Astrocyte of the cerebellum (primary cell): Measurements from ENCODE around the gene RPL22.
"Not testable (repeated sequence)": the region's sequence is repeated elsewhere in the genome, so short reads cannot be mapped to it uniquely, and the experiment has no call there.

ENCODE experiments used
- DNase-seq: peaks from one replicate; pipeline ENCODE4 v3.0.0-alpha.2; 2011; ENCODE audit warnings: low read depth
- H3K4me3 ChIP-seq: 2 replicates; pipeline ENCODE4 v1.5.1; 2011; ENCODE audit warnings: mild to moderate bottlenecking, low read depth, low read length, moderate library complexity
- in situ Hi-C: cut with HindIII; loops from 2 replicates; pipeline ENCODE4 v1.10.0; 2017; ENCODE audit warnings: low sequenced_read_pairs
- TF ChIP-seq, protein P1 (sequence below): IDR thresholded peaks from 2 replicates; pipeline ENCODE4 v1.5.1; 2012; ENCODE audit warnings: low read length, low read depth, moderate library complexity, mild to moderate bottlenecking; ENCODE audit errors: missing control alignments

RPL22 gene

DNA sequence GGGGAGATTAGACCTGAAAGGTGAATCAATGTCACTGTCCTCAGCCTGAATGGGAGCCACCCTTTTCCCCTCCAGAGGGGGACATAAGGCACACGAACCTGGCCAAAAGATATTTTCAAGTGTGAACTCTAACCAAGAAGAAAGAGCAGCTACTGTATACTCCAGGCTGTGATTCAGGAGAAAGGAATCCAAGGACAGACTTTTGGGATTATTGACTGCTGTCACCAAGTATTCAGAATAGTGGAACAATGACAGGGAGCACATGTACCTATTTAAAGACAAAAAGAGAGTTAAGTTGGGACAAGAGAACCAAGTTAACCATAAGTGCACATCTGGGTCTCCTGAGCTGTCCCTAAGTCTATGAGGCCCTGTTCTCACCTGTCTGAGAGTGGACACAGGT, 34.0 kb upstream of the RPL22 start:
- in situ Hi-C loops: no loop called here
- no peak for DNase-seq
- TF ChIP-seq, protein P1, sequence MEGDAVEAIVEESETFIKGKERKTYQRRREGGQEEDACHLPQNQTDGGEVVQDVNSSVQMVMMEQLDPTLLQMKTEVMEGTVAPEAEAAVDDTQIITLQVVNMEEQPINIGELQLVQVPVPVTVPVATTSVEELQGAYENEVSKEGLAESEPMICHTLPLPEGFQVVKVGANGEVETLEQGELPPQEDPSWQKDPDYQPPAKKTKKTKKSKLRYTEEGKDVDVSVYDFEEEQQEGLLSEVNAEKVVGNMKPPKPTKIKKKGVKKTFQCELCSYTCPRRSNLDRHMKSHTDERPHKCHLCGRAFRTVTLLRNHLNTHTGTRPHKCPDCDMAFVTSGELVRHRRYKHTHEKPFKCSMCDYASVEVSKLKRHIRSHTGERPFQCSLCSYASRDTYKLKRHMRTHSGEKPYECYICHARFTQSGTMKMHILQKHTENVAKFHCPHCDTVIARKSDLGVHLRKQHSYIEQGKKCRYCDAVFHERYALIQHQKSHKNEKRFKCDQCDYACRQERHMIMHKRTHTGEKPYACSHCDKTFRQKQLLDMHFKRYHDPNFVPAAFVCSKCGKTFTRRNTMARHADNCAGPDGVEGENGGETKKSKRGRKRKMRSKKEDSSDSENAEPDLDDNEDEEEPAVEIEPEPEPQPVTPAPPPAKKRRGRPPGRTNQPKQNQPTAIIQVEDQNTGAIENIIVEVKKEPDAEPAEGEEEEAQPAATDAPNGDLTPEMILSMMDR: no peak
- no peak overlapping the region for H3K4me3 ChIP-seq

DNA sequence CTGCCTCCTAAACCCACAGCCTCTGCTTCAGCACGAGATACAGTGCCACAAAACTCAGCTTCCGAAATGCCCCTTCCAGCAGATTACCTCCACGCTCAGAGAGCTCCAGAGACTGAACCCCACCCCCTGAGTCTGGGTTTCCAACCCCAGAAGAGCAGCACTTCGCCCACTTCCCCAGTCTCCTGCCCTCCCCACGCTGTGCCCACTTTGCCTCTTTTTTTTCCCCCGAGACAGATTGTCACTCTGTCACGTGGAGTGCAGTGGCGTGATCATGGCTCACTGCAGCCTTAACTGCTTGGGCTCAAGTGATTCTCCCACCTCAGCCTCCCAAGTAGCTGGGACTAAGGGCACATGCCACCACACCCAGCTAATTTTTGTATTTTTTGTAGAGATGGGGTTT, 26.3 kb upstream of the RPL22 start:
- no peak for DNase-seq
- TF ChIP-seq, protein P1: no peak
- in situ Hi-C loops: no loop called here
- no peak overlapping the region for H3K4me3 ChIP-seq

DNA sequence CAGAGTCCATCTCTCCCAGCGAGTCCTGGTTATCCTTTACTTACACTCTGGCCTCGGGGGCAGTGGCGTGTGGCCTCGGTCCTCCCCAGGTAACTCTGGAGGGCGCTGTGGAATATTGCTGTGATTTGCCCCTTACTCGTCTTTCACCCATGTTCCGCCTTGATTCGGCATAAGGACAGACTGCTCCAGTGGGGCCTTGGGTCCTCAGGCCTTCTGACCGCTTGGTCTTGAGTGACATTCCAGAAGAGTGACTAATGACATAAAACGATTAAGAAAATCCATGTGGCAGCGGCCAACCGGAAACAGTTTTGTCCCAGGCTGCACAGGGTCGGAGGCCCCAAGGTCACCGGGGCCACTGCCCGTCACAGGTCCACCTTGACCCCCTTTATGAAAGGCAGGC, 25.3 kb upstream of the RPL22 start:
- H3K4me3 ChIP-seq: no peak overlapping the region
- no peak for DNase-seq
- TF ChIP-seq, protein P1: no peak
- in situ Hi-C loops: no loop called here

DNA sequence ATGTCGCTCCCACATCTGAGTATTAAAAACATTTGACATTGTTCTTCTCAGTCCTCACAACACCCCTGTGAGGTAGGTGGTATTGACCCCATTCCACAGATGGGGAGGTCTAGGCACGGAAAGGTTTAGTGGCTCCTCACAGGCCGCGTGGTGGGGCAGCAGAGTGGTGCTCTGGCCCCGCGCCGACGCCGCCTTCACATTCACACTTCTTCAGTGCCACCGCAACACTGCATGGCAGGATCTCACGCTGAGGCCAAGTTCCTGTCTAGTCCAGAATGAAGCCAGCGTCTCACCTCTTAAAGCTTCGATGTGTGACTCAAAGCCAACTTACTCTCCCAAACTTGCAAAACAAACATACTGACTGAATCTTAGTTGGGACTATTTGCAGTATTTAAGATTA, 24.2 kb upstream of the RPL22 start:
- in situ Hi-C loops: no loop called here
- TF ChIP-seq, protein P1: no peak
- H3K4me3 ChIP-seq: no peak overlapping the region
- DNase-seq: no peak

DNA sequence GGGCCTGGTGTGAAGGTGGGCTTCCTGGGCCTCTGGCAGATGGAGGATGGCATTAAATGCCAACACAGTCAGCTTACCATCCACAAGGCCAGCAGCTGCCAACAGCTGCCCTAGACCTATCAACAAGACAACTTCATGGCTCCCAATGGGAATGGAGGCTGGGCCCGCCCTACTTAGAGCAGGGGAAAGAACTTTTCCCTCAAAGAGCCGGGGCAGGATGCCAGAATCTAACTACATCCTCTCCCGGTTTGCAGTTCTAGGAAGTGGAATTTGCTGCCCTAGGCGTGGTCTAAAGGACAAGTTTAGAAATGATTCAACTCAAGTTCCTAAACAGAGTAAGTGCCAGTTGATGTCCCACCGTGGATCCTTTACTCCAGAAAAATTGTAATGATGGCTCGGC, 23.2 kb upstream of the RPL22 start:
- DNase-seq: no peak
- in situ Hi-C loops: no loop called here
- TF ChIP-seq, protein P1: no peak
- no peak overlapping the region for H3K4me3 ChIP-seq

DNA sequence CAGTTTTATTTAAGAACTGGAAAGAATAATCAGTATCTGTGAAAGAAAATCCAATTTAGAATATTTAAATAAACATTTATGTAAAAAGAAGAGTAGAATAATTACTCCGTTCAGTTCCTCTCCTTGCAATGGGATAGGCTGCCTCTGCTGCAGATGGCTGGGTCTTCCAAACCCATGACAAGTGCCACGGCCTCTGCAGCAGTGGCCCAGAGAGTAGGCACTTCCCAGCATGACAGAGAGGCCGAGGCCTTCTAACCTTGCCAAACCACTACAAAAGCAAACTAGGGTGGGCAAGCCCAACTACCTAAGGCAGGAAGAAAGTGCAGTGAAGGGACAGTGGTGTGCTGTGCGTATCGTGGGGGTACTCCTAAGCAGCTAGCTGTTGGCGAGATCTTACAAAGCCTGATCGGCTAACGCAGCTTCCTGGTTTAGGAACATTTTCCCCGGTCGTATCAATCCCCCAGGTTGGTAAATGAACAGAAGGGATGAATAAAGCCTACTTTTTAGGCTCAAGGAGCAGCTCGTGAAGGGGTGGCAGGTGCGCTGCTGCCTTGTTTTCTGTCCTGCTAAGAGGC, 21.9 kb upstream of the RPL22 start:
- in situ Hi-C loops: no loop called here
- H3K4me3 ChIP-seq: no peak overlapping the region
- TF ChIP-seq, protein P1: no peak
- no peak for DNase-seq

DNA sequence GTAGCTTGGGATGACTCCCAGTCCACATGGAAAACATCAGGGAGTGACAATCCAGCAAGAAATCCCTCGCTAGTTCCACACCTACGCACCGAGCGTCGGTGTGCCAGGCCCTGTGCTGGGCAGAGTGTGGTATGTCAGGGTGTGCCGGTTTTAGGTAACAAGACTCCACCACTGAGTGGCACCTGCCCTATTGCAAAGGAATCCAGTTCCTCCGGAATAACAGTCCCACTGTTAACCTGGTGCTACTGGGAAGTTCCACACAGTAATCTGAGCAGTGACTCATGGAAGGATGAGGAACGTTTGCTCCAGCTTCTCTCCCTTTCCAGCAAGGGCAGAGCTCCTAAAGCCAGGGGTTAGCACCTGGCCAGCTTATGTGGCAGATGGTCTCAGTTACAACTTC, 20.8 kb upstream of the RPL22 start:
- H3K4me3 ChIP-seq: no peak overlapping the region
- TF ChIP-seq, protein P1: no peak
- in situ Hi-C loops: no loop called here
- DNase-seq: no peak

DNA sequence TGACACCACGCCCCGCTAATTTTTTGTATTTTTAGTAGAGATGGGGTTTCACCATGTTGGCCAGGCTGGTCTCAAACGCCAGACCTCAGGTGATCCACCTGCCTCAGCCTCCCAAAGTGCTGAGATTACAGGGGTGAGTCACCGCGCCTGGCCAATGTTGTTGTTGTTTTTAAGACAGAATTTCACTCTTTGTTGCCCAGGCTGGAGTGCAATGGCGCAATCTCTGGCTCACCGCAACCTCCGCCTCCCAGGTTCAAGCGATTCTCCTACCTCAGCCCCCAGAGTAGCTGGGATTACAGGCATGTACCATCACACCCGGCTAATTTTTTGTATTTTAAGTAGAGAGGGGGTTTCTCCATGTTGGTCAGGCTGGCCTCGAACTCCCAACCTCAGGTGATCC, 20.2 kb upstream of the RPL22 start:
- in situ Hi-C loops, DNase-seq, H3K4me3 ChIP-seq: not testable (repeated sequence)
